ENCODE results near the gene ATG13.

The ATG13 gene

GRCh38 chr11:46723359-46723680, 106.0 kb downstream of the ATG13 start:
- no peak overlapping the region for H3K27ac ChIP-seq (ENCODE audit: low read depth, low read length)
- no peaks in the 10 kb centered on the region for H3K79me2 ChIP-seq (ENCODE audit: control insufficient read depth, low read length)
- no peaks in the 10 kb centered on the region for H3K9me2 ChIP-seq (replicated peaks; ENCODE audit: control insufficient read depth, low read length)
- no peaks in the 10 kb centered on the region for H3F3A ChIP-seq (ENCODE audit: control insufficient read depth, insufficient read depth)
- H3K4me1 ChIP-seq (ENCODE audit: control insufficient read depth, low read length) = peaks cover 2% of the 10 kb centered on the region; the same call in 1 of the 2 replicates
- H3K4me2 ChIP-seq (ENCODE audit: low read length) = no peak overlapping the region
- H4K20me1 ChIP-seq (ENCODE audit: control insufficient read depth, insufficient read depth, low read depth, low read length) = no peaks in the 10 kb centered on the region
- no peak overlapping the region for H3K4me3 ChIP-seq (ENCODE audit: low read length)
- H3K36me3 ChIP-seq (ENCODE audit: control insufficient read depth, low read length) = no peaks in the 10 kb centered on the region
- H3K9me3 ChIP-seq (ENCODE audit: control insufficient read depth, insufficient read depth, low read length) = no peaks in the 10 kb centered on the region
- TF ChIP-seq EZH2phosphoT487 (IDR thresholded peaks at IDR 0.05; ENCODE audit: borderline replicate concordance, low read length) (no peak), CTCF (IDR thresholded peaks at IDR 0.05; ENCODE audit: low read depth, low read length, poor library complexity, severe bottlenecking) (no peak)
- no peaks in the 10 kb centered on the region for H3K27me3 ChIP-seq (ENCODE audit: control insufficient read depth, low read length)

GRCh38 chr11:46724088-46724487, 106.7 kb downstream of the ATG13 start:
- Histone ChIP-seq H3K9me3 (ENCODE audit: control insufficient read depth, insufficient read depth, low read length) (no peaks in the 10 kb centered on the region), H3K4me3 (ENCODE audit: low read length) (no peak overlapping the region), H3K4me1 (ENCODE audit: control insufficient read depth, low read length) (no peaks in the 10 kb centered on the region), H3K4me2 (ENCODE audit: low read length) (no peak overlapping the region), H3K9me2 (replicated peaks; ENCODE audit: control insufficient read depth, low read length) (no peaks in the 10 kb centered on the region), H3K36me3 (ENCODE audit: control insufficient read depth, low read length) (no peaks in the 10 kb centered on the region), H4K20me1 (ENCODE audit: control insufficient read depth, insufficient read depth, low read depth, low read length) (no peaks in the 10 kb centered on the region), H3K27me3 (ENCODE audit: control insufficient read depth, low read length) (no peaks in the 10 kb centered on the region), H3K27ac (ENCODE audit: low read depth, low read length) (no peak overlapping the region), H3K79me2 (ENCODE audit: control insufficient read depth, low read length) (no peaks in the 10 kb centered on the region), H3F3A (ENCODE audit: control insufficient read depth, insufficient read depth) (no peaks in the 10 kb centered on the region)
- TF ChIP-seq EZH2phosphoT487 (IDR thresholded peaks at IDR 0.05; ENCODE audit: borderline replicate concordance, low read length) (no peak), CTCF (IDR thresholded peaks at IDR 0.05; ENCODE audit: low read depth, low read length, poor library complexity, severe bottlenecking) (no peak)
